ENCODE data around the gene MPO.

The MPO gene

DNA sequence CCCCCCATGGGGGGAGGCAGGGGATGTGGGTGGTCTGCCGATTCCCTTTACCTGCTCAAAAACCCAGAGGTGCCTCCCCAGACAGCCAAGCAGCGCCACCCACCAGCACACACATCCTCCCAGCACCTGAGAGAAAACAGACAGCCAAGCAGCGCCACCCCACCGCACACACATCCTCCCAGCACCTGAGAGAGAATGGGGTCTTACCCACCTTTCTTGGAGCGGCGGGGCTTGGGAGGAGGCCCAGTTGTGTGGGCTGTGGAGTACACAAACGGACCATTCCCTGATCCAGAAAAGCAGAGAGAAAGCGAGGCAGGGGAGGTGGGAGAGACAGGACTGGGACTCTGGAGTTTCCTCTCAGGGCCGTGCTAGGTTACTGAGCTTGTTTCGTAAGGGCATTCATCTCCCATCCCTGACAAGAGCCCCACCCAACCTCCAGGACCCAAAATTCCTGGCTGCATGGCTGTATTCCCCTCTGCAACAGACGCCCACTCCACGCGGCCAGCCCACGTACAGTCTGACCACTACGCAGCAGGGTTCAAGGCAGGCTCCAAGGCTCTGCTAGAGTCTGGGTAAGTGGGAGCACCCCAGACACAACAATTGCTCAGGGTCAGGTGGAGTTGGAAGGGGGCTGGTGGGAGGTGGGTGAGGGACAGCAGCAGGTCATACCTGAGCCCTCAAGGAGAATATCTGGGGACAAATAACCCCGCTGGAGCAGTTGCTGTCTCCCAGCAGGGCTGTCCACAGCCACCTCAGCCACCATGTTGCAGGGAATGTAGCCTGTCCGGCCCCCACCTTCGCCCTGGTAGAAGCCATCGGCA, 25.6 kb upstream of the MPO start:
- TF ChIP-seq GATA3 (IDR thresholded peaks at IDR 0.05; ENCODE audit: low read depth, low read length) (no peak), GATA2 (IDR thresholded peaks at IDR 0.05; ENCODE audit: low read depth, low read length) (no peak)

DNA sequence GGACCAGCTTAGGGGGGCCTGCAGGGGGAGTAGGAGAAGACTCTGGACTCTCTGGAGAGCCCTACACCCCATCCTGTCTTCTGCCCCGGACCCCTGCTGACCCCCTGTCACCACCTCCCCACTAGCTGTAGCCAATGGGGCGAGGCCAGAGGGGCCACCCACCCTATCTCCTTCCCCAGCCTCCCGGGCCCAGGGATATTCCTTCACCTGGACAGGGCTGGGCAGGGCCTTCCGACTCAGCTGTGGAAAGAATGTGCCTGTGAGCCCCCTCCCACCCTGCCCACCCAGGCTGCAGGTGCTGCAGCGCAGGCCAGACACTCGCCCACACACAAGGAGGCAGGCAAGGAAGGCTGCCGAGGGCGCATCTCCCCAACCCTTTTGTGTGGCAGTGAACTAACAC, 24.9 kb upstream of the MPO start:
- TF ChIP-seq GATA3 (IDR thresholded peaks at IDR 0.05; ENCODE audit: low read depth, low read length) (no peak), GATA2 (IDR thresholded peaks at IDR 0.05; ENCODE audit: low read depth, low read length) (no peak)

DNA sequence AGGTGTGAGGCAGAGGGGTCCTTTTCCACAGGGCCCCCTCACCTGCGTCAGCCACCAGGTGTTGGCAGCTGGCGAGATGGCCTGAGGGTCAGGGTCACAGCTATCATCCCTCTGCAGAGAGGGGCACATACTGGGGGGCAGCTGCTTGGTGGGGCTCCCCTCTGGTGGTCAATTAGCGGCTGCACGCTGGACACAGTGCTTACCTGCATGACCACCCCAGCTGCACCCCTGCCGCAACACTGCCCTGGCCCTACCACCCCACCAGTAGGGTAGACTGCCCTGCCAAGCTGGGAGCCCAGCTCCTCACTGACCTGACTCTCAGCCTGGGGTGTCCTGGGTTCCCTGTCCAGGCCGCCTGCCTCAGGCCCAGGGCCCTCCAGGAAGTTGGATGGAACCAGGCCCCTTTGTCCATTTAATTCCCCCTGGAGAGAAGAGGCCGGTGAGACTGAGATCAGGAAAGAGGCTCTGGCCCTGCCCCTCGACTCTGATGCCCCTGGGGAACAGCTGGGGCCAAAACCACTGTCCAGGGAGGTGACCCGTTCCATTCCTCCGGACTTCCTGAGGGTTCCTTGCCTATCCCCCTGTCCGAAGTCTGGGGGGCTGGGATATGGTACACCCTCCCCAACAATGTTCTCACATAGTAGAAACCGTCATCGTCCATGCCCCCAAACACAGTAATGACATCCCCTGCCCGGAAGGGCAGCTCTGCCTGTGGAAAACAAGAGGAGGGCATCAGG, 24.2 kb upstream of the MPO start:
- TF ChIP-seq GATA3 (IDR thresholded peaks at IDR 0.05; ENCODE audit: low read depth, low read length) (no peak), GATA2 (IDR thresholded peaks at IDR 0.05; ENCODE audit: low read depth, low read length) (no peak)

DNA sequence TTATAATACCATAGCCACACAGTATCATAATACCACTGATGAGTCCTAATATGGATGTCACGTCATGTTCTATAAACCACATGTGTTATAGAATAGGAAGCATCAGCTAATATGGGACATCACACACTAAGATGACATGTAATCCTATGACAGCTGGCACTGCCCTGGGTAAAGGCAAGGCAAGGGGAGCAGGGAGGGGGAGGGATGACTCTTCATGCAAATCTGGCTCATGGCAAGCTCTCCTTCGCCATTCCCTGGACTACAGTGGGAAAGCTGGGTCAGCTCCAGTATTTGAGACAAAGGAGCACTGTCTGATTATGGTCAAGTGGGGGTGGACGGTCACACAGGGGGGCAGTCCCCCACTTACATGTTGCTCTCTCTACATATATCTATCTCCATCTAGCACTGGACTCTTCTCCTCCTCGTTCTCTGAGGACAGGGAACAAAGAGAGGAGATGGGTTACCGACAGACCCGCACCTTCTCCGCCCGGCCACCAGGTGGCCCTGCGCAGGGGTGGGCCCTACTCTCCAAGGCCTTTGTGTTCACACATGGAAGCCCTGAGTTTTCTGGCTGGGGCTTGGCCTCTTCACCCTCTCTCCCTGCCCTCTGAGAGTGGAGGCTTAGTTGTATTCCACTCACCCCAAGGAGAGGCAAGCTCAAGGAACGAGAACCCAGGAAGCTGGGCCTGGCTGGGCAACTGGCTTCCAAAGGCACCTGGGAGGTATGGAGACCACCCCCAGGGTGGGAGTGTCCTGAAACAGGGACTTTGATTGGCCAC, 23.4 kb upstream of the MPO start:
- TF ChIP-seq GATA3 (IDR thresholded peaks at IDR 0.05; ENCODE audit: low read depth, low read length) (no peak), GATA2 (IDR thresholded peaks at IDR 0.05; ENCODE audit: low read depth, low read length) (no peak)

- TF ChIP-seq GATA2 (IDR thresholded peaks at IDR 0.05; ENCODE audit: low read depth, low read length) = no peak
- no peak for TF ChIP-seq GATA3 (IDR thresholded peaks at IDR 0.05; ENCODE audit: low read depth, low read length)
Observed at GRCh38 chr17:58302919-58303585, 22.3 kb upstream of the MPO start.

DNA sequence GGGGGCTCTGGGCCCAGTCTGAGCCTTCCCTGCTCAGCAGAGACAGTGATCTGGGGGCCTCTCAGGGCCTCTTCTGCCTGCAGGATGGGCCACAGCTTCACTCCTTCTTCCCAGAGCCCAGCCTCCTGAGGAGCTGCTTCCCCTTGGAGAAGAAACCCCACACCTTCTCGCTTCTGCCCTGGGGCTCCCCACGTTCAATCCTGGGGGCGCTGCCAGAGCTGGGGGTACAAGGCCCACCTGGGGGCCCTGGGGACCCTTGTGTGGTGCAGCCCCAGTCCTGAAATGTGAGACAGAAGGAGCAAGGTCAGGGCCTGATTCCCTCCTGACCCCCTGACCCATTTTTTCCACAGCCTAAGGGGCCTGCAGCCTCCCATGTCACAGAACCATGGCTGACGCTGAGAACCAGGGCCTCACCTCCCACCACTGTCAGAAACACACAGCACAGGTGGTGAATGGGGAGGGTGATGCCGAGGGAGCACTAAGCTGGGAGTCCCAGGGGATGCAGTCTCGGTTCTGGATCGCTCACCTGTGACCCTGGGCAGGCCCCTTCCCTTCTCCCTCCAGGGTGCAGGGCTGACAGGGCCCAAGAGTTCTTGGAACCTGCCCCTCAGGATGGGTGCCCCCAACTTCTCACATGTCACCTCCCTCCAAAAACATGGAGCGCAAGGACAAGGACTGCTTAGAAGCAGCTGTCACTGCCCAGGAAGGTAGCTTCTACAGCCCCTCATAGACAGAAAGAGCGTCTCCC, 21.6 kb upstream of the MPO start:
- TF ChIP-seq GATA2 (IDR thresholded peaks at IDR 0.05; ENCODE audit: low read depth, low read length) = no peak
- no peak for TF ChIP-seq GATA3 (IDR thresholded peaks at IDR 0.05; ENCODE audit: low read depth, low read length)

DNA sequence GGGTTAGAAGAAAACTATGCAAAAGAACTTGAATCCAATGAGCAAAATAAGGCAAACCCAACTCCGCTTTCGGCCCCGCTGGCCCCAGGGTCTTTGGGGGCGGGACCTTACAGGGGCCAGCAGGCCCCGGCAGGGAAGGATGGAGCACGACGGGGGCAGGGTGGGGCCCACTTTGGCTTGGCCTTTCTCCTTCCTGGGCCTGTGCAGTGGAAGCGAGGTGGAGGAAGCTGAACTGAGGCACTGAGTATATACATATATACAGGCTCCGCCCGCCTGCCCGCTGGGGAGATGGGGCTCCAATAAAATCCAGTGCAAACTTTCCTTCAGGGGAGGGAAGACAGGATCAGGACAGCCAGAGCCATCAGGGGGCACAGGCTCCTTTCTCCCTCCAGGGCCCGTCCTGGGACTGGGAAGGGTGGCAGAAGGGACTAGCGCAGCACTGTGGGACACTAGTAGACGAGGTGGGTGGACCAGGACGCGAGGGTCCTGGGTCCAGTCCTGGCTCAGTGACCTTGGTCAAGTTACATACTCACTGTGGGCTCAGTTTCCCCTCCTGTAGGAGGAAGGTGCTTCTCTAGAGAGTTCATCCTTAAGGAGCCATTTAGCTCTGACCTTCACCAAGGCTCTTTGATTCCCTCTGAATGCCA, 20.9 kb upstream of the MPO start:
- TF ChIP-seq GATA3 (IDR thresholded peaks at IDR 0.05; ENCODE audit: low read depth, low read length) (no peak), GATA2 (IDR thresholded peaks at IDR 0.05; ENCODE audit: low read depth, low read length) (no peak)

DNA sequence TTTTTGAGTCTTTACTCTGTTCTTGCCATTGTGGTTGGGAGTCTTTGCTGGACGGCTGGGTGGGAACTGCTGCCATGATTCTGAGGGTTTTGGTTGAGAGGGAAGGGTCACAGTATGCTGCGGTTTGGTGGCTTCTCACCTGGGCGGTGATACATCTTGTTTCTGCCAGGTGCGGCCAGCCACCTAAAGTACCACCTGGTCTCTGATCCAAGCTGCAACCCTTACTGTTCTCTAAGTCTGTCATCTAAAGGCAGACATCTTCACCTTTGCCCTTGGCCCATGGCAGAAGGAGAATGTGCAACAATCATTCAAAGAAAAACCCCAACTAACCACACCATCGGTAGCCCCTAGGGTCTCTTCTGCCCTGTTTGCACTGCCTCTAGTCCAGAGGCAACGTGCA, 19.6 kb upstream of the MPO start:
- TF ChIP-seq GATA2 (IDR thresholded peaks at IDR 0.05; ENCODE audit: low read depth, low read length) = no peak
- no peak for TF ChIP-seq GATA3 (IDR thresholded peaks at IDR 0.05; ENCODE audit: low read depth, low read length)

DNA sequence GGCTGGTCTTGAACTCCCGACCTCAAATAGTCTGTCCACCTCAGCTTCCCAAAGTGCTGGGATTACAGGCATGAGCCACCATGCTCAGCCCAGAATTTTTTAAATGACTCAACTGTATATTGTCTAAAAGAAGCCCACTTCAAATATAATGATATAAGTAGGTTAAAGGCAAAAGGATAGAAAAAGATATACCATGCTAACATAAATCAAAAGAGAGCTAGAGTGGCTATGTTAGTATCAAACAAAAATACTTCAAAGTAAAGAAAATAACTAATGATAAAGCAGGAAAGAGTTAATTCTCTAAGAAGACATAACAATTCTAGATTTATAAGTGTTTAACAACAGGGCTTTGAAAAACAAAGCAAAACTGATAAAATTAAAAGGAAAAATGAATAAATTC, 13.3 kb upstream of the MPO start:
- TF ChIP-seq GATA2 (IDR thresholded peaks at IDR 0.05; ENCODE audit: low read depth, low read length) (no peak), GATA3 (IDR thresholded peaks at IDR 0.05; ENCODE audit: low read depth, low read length) (no peak)

GRCh38 chr17:58291246-58291645, 10.5 kb upstream of the MPO start:
- TF ChIP-seq GATA3 (IDR thresholded peaks at IDR 0.05; ENCODE audit: low read depth, low read length) (no peak), GATA2 (IDR thresholded peaks at IDR 0.05; ENCODE audit: low read depth, low read length) (no peak)

DNA sequence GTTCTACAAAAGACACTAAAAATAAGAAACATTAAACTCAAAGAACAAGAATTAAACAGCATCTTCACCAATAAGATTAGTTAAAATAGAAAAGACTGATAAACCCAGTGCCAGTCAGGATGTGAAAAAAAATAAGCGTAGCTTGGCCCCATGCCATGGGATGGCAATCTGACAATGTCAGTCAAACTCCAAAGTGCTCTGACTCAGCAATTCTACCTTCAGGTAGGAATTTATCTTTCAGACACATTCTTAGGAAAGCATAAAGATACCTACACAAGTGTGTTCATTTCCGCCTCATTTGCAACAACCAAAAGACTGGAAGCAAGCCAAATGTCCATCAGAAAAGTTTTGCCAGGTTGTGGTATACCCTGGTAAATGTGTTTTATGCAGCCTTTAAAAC, 9.1 kb upstream of the MPO start:
- no peak for TF ChIP-seq GATA2 (IDR thresholded peaks at IDR 0.05; ENCODE audit: low read depth, low read length)
- no peak for TF ChIP-seq GATA3 (IDR thresholded peaks at IDR 0.05; ENCODE audit: low read depth, low read length)

- no peak for TF ChIP-seq GATA2 (IDR thresholded peaks at IDR 0.05; ENCODE audit: low read depth, low read length)
- TF ChIP-seq GATA3 (IDR thresholded peaks at IDR 0.05; ENCODE audit: low read depth, low read length) = no peak
Observed at GRCh38 chr17:58285422-58285810, 4.7 kb upstream of the MPO start.
